Right forelimb (tissue), 1 donor: ENCODE results near the gene APOBEC3H.

Experiments
- DNase-seq: peaks from one replicate; pipeline ENCODE4 v3.0.0-alpha.2; 2018

Gene APOBEC3H

GRCh38 chr22:39114112-39114511 is 17.1 kb downstream of the APOBEC3H start:
- no peak for DNase-seq

- no peak for DNase-seq
Measured at GRCh38 chr22:39115570-39115969, 18.5 kb downstream of the APOBEC3H start.

GRCh38 chr22:39115977-39116621 is 19.1 kb downstream of the APOBEC3H start:
- DNase-seq = no peak

- DNase-seq = no peak
Measured at GRCh38 chr22:39117585-39118191, 20.6 kb downstream of the APOBEC3H start.

- no peak for DNase-seq
Measured at GRCh38 chr22:39120983-39121382, 23.9 kb downstream of the APOBEC3H start.

- DNase-seq = no peak
Measured at GRCh38 chr22:39122772-39123470, 25.9 kb downstream of the APOBEC3H start.

GRCh38 chr22:39123751-39124581 is 26.9 kb downstream of the APOBEC3H start:
- no peak for DNase-seq

GRCh38 chr22:39125622-39126021 is 28.6 kb downstream of the APOBEC3H start:
- DNase-seq = no peak

- DNase-seq = no peak
Measured at GRCh38 chr22:39128508-39128907, 31.5 kb downstream of the APOBEC3H start.

- DNase-seq = no peak
Measured at GRCh38 chr22:39129081-39129480, 32.0 kb downstream of the APOBEC3H start.

GRCh38 chr22:39129746-39130145 is 32.7 kb downstream of the APOBEC3H start:
- no peak for DNase-seq

GRCh38 chr22:39130152-39130704 is 33.2 kb downstream of the APOBEC3H start:
- DNase-seq = no peak

GRCh38 chr22:39130892-39131855 is 34.1 kb downstream of the APOBEC3H start:
- no peak for DNase-seq

- no peak for DNase-seq
Measured at GRCh38 chr22:39132281-39132680, 35.2 kb downstream of the APOBEC3H start.

- DNase-seq = no peak
Measured at GRCh38 chr22:39132871-39133524, 36.0 kb downstream of the APOBEC3H start.

GRCh38 chr22:39133871-39134270 is 36.8 kb downstream of the APOBEC3H start:
- DNase-seq = no peak

- no peak for DNase-seq
Measured at GRCh38 chr22:39134366-39135091, 37.5 kb downstream of the APOBEC3H start.

- DNase-seq = peak; percentile 69
Measured at GRCh38 chr22:39135092-39135896, 38.2 kb downstream of the APOBEC3H start.

- DNase-seq = no peak
Measured at GRCh38 chr22:39136317-39136716, 39.3 kb downstream of the APOBEC3H start.
